ENCODE results near the gene L2HGDH.

Gene L2HGDH

DNA sequence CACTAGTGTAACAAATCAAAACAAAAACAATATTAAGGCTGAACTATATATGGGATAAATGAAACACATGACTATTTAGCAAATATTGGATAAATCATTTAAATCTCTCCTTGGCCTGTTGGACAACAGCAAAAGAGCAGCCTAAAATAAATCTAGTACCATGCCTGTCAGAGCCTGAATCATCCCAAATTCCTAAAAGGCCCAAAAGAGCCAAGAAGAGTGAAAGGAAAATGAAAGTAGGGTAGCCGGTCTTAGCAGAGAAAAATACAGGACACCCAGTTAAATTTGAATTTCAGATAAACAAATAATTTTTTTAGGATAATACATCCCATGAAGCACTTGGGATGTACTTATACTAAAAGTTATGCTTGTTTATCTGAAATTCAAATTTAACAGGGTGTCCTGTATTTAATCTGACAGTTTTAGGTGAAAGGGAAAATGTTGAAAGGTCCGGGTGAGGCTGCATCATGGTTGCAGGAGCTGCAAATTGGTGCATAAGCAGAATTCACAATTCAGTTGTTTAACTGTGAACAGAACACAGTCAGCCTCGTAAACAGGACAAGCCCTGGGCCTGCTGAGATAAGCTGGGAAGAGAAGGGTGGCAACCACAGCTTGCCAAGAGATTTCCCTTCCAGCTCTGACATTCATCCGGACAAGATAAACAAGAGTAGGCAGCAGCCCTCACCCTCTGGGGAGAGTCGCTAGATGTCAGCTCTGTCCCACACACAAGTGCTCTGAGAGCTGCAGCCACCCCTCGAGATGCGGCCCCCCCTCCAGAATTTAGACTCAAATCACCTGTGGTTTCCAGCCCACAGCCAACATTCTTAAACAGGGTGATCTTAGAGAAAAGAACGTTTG is 30.4 kb upstream of the L2HGDH start:
- no peaks in the 10 kb centered on the region for H3K27me3 ChIP-seq
- H3K9me3 ChIP-seq = no peaks in the 10 kb centered on the region
- TF ChIP-seq, protein P1, sequence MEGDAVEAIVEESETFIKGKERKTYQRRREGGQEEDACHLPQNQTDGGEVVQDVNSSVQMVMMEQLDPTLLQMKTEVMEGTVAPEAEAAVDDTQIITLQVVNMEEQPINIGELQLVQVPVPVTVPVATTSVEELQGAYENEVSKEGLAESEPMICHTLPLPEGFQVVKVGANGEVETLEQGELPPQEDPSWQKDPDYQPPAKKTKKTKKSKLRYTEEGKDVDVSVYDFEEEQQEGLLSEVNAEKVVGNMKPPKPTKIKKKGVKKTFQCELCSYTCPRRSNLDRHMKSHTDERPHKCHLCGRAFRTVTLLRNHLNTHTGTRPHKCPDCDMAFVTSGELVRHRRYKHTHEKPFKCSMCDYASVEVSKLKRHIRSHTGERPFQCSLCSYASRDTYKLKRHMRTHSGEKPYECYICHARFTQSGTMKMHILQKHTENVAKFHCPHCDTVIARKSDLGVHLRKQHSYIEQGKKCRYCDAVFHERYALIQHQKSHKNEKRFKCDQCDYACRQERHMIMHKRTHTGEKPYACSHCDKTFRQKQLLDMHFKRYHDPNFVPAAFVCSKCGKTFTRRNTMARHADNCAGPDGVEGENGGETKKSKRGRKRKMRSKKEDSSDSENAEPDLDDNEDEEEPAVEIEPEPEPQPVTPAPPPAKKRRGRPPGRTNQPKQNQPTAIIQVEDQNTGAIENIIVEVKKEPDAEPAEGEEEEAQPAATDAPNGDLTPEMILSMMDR (IDR thresholded peaks at IDR 0.05; ENCODE audit: low read depth, low read length) = peak; percentile 52
- H3K4me3 ChIP-seq (ENCODE audit: low read depth, low read length) = no peak overlapping the region
- H3K36me3 ChIP-seq = no peaks in the 10 kb centered on the region
- H3K4me1 ChIP-seq = no peaks in the 10 kb centered on the region; the same call in 1 of the 2 replicates
- DNase-seq = peak; percentile 76

DNA sequence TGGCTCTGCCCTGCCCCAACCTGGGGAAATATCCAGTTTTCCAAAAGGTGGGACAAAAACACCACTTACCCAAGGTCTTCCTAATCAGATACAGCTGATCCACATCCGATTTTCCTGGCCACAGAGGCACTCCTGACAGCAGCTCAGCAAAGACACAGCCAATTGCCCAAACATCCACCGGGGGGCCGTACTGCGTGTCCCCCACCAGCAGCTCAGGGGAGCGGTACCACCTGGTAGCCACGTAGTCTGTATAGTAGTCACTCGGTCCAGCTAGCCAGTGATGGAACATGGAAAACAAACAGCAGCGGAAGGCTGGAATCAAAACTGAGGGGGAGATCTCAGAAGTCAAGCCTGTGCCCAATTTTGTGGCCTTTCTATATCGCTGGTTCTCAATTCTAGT is 28.9 kb upstream of the L2HGDH start:
- H3K36me3 ChIP-seq = no peaks in the 10 kb centered on the region

DNA sequence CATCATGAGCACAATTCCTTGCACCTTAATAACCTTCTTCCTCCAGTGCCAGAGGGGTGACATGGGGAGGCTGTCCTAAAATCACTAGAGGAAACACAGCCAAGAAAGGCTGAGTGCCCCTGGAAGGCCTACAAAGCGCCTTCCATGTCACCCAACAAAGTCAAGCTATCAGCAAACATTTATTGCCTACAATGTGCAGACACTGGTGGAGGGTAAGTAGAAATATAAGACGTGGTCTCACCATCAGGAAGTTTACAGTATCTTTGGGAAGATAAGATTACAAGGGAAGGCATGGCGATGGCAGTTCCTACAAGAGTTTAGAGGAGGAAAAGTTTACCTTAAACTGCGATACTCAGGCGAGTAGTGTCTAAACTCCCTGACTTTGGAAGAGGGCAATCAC is 28.0 kb upstream of the L2HGDH start:
- Histone ChIP-seq H3K4me3 (ENCODE audit: low read depth, low read length) (no peak overlapping the region), H3K4me1 (peaks cover 8% of the 10 kb centered on the region), H3K27me3 (no peaks in the 10 kb centered on the region), H3K9me3 (no peaks in the 10 kb centered on the region), H3K36me3 (no peaks in the 10 kb centered on the region)
- TF ChIP-seq, protein P1 (IDR thresholded peaks at IDR 0.05; ENCODE audit: low read depth, low read length) = no peak
- DNase-seq = no peak

More for the DNA sequence above, 28.9 kb upstream of the L2HGDH start:
- Histone ChIP-seq H3K4me1 (peaks cover 4% of the 10 kb centered on the region), H3K27me3 (no peaks in the 10 kb centered on the region), H3K9me3 (no peaks in the 10 kb centered on the region), H3K4me3 (ENCODE audit: low read depth, low read length) (no peak overlapping the region)
- TF ChIP-seq, protein P1 (IDR thresholded peaks at IDR 0.05; ENCODE audit: low read depth, low read length) = peak; percentile 51
- peak; percentile 44 for DNase-seq

DNA sequence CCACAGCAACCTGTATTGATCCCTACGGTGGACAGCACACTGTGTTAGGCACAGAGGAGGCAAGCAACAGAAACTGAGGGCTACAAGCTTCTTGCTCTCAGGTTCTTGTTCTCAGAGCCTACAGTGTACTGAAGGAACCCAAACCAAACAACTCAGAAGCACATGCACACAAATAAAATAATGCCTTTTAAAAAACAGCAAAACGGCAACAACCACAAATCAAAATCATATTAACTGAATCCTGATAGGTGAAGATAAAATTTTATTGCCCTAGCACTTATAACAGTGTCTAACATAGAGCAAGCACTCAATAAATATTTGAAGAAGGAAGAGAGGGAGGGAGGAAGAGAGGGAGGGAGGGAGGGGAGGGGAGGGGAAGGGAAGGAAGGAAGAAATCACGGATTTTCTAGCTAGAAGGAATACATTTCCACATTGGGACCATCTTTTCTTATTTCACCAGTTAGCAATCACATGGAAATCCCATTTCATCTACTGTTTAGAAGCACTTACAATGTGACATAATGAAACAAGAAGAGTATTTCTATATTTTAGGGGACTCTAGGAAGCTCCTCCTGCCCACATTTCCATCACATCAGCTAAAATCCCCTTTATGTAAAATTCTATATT is 27.3 kb upstream of the L2HGDH start:
- Histone ChIP-seq H3K9me3 (no peaks in the 10 kb centered on the region), H3K4me3 (ENCODE audit: low read depth, low read length) (no peak overlapping the region), H3K27me3 (no peaks in the 10 kb centered on the region), H3K36me3 (no peaks in the 10 kb centered on the region), H3K4me1 (peaks cover 8% of the 10 kb centered on the region)
- DNase-seq = no peak
- TF ChIP-seq, protein P1 (IDR thresholded peaks at IDR 0.05; ENCODE audit: low read depth, low read length) = no peak

DNA sequence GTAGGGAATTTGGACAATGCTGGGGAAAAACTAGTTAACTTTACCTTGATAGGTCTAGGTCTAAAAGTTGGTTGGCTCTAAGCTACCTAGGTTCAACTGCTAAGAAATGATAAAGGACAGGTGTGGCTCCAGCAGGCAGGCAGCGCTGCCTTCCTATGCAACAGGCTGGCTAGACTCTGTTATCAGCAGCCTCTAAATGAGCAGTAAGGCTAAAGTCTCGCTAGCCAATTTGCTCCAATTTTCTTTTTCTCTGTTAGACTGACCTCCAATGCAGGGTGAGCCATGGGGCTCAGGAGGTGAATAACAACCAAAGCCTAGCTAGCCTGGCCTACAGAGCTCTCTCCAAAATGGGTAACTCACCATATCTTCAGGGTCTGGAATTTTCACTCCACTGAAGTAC is 26.6 kb upstream of the L2HGDH start:
- H3K4me3 ChIP-seq (ENCODE audit: low read depth, low read length) = no peak overlapping the region
- H3K9me3 ChIP-seq = no peaks in the 10 kb centered on the region
- TF ChIP-seq, protein P1 (IDR thresholded peaks at IDR 0.05; ENCODE audit: low read depth, low read length) = no peak
- H3K36me3 ChIP-seq = no peaks in the 10 kb centered on the region
- peaks cover 8% of the 10 kb centered on the region for H3K4me1 ChIP-seq
- no peaks in the 10 kb centered on the region for H3K27me3 ChIP-seq
- no peak for DNase-seq
